B cell (primary cell): Measurements from ENCODE around the gene RNLS.

Source experiments
- EZH2 ChIP-seq: IDR thresholded peaks from 2 replicates; pipeline ENCODE4 v1.6.1; 2012; ENCODE audit warnings: borderline replicate concordance, low read depth, mild to moderate bottlenecking, moderate library complexity, low read length; ENCODE audit not compliant: insufficient read depth, poor library complexity, severe bottlenecking
- TF ChIP-seq, protein P1 (sequence below): fragments of 200-600 bp; IDR thresholded peaks from one replicate; pipeline ENCODE4 v1.8.0; 2022; ENCODE audit warnings: antibody characterized with exemption, mild to moderate bottlenecking

DNA sequence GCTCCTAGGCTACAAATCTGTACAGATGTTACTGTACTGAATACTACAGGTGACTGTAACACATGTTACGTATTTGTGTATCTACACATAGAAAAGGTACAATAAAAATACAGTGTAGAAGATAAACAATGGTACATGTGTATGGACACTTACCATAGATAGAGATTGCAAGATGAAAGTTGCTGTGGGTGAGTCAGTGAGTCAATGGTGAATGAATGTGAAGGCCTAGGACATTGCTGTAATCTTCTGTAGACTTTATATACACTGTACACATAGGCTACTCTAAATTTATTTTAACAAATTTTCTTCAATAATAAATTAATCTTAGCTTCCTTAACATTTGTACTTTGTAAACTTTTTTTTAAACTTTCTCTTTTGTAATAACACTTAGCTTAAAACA, 205.6 kb downstream of the RNLS start:
- TF ChIP-seq, protein P1, sequence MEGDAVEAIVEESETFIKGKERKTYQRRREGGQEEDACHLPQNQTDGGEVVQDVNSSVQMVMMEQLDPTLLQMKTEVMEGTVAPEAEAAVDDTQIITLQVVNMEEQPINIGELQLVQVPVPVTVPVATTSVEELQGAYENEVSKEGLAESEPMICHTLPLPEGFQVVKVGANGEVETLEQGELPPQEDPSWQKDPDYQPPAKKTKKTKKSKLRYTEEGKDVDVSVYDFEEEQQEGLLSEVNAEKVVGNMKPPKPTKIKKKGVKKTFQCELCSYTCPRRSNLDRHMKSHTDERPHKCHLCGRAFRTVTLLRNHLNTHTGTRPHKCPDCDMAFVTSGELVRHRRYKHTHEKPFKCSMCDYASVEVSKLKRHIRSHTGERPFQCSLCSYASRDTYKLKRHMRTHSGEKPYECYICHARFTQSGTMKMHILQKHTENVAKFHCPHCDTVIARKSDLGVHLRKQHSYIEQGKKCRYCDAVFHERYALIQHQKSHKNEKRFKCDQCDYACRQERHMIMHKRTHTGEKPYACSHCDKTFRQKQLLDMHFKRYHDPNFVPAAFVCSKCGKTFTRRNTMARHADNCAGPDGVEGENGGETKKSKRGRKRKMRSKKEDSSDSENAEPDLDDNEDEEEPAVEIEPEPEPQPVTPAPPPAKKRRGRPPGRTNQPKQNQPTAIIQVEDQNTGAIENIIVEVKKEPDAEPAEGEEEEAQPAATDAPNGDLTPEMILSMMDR, result no peak
- TF ChIP-seq EZH2, result no peak
